Adipose tissue (tissue), 3 donors: Measurements from ENCODE around the gene PODNL1. TPM values are rescaled to one million over a fixed set of nuclear protein-coding genes. Genes with fewer than 3 reads are reported as not detected.

Experiments
- H3K27ac ChIP-seq: one replicate; pipeline ENCODE4 v1.5.1; 2013; ENCODE audit warnings: low read depth, low read length
- WGBS, 3 donors: extraction: QIAGEN DNeasy Blood & Tissue Kit; methylation state at CpG; one replicate each; pipeline ENCODE4 v1.1.7; 2013; 5-methylcytosine and 5-hydroxymethylcytosine counted together
- polyA plus RNA-seq, 3 donors: library from polyadenylated mRNA; stranded (reverse); fragments of 200-250 nt; gene quantifications; one replicate each; pipeline ENCODE4 v1.2.3, GENCODE V29; 2013
- donor health status: healthy with polysubstance abuse.
- donor health status: Bipolar disorder and iron deficiency.
- donor health status: healthy.

Gene PODNL1
- polyA plus RNA-seq, 3 donors: 0.10 to 2.5 (median 0.58) TPM

- WGBS, 3 donors: 72 to 79% (median 78%) methylated on average over 51 to 55 of the region's 55 CpGs
- no peak overlapping the region for H3K27ac ChIP-seq
These were observed 23.8 kb upstream of the PODNL1 start for GRCh38 chr19:13961826-13962698.

GRCh38 chr19:13960863-13961784 lies 22.9 kb upstream of the PODNL1 start:
- WGBS, 3 donors: 91 to 94% (median 94%) methylated on average over 36 to 39 of the region's 39 CpGs
- no peak overlapping the region for H3K27ac ChIP-seq

GRCh38 chr19:13959962-13960862 lies 22.0 kb upstream of the PODNL1 start:
- 82 to 91% (median 87%) methylated on average over 27 of the region's 27 CpGs for WGBS, 3 donors
- H3K27ac ChIP-seq: no peak overlapping the region

GRCh38 chr19:13959141-13959961 lies 21.1 kb upstream of the PODNL1 start:
- no peak overlapping the region for H3K27ac ChIP-seq
- WGBS, 3 donors: 87 to 91% (median 88%) methylated on average over 40 to 41 of the region's 41 CpGs

- 64 to 88% (median 85%) methylated on average over 12 of the region's 12 CpGs for WGBS, 3 donors
- H3K27ac ChIP-seq: no peak overlapping the region
These were observed 19.8 kb upstream of the PODNL1 start for GRCh38 chr19:13958043-13958442.

- WGBS, 3 donors: 77 to 84% (median 83%) methylated on average over 8 of the region's 8 CpGs
- no peak overlapping the region for H3K27ac ChIP-seq
These were observed 18.8 kb upstream of the PODNL1 start for GRCh38 chr19:13957051-13957450.

- WGBS, 3 donors: 95 to 100% (median 98%) methylated on average over 16 of the region's 16 CpGs
- no peak overlapping the region for H3K27ac ChIP-seq
These were observed 18.1 kb upstream of the PODNL1 start for GRCh38 chr19:13956365-13956744.

- H3K27ac ChIP-seq: no peak overlapping the region
- 90 to 95% (median 92%) methylated on average over 35 to 42 of the region's 42 CpGs for WGBS, 3 donors
These were observed 17.6 kb upstream of the PODNL1 start for GRCh38 chr19:13955662-13956364.

GRCh38 chr19:13954185-13954584 lies 16.0 kb upstream of the PODNL1 start:
- no peak overlapping the region for H3K27ac ChIP-seq
- 93 to 94% (median 93%) methylated on average over 15 of the region's 15 CpGs for WGBS, 3 donors

- H3K27ac ChIP-seq: no peak overlapping the region
- WGBS, 3 donors: 4 to 11% (median 9%) methylated on average over 12 to 13 of the region's 13 CpGs
These were observed 14.8 kb upstream of the PODNL1 start for GRCh38 chr19:13952931-13953531.

- 1% methylated on average over 41 to 62 of the region's 65 CpGs for WGBS, 3 donors
- H3K27ac ChIP-seq: no peak within 1 kb of the TSS
These were observed 14.1 kb upstream of the PODNL1 start, which contains the start of gene DCAF15 for GRCh38 chr19:13952154-13952930. Gene DCAF15 (plus strand): TSS chr19:13952509. CDS start chr19:13952513, 4 bp downstream.

GRCh38 chr19:13951799-13952153 lies 13.6 kb upstream of the PODNL1 start:
- WGBS, 3 donors: 11 to 12% (median 11%) methylated on average over 20 of the region's 20 CpGs
- H3K27ac ChIP-seq: no peak overlapping the region

GRCh38 chr19:13951043-13951442 lies 12.8 kb upstream of the PODNL1 start:
- 79 to 93% (median 87%) methylated on average over 2 of the region's 2 CpGs for WGBS, 3 donors
- H3K27ac ChIP-seq: no peak overlapping the region

- H3K27ac ChIP-seq: no peak overlapping the region
- WGBS, 3 donors: 94 to 98% (median 96%) methylated on average over 4 of the region's 4 CpGs
These were observed 8.2 kb upstream of the PODNL1 start for GRCh38 chr19:13946414-13946813.

- 94 to 95% (median 95%) methylated on average over 1 of the region's 1 CpG for WGBS, 3 donors
- no peak overlapping the region for H3K27ac ChIP-seq
These were observed 3.9 kb upstream of the PODNL1 start for GRCh38 chr19:13942023-13942684.
